Epithelial cell of proximal tubule (primary cell): ENCODE results near the gene NTN1. TPM values are rescaled to one million over a fixed set of nuclear protein-coding genes. Genes with fewer than 3 reads are reported as not detected.

ENCODE experiments used
- DNase-seq: peaks from one replicate; pipeline ENCODE4 v3.0.0-alpha.2; 2011; ENCODE audit warnings: low read depth
- H3K4me3 ChIP-seq: 2 replicates; pipeline ENCODE4 v1.5.1; 2011; ENCODE audit warnings: low read depth, mild to moderate bottlenecking, low read length
- CTCF ChIP-seq: conservative IDR thresholded peaks from 2 replicates; pipeline ENCODE4 v1.5.1; 2012; ENCODE audit warnings: low read depth, mild to moderate bottlenecking, low read length
- total RNA-seq: library from RNA; depleted of rRNA; stranded (reverse); fragments of >200 nt; gene quantifications from 2 replicates; pipeline ENCODE4 v1.2.3, GENCODE V29; 2015

The NTN1 gene
- total RNA-seq, 1 donor from 2014 or later: 1.3 TPM

DNA sequence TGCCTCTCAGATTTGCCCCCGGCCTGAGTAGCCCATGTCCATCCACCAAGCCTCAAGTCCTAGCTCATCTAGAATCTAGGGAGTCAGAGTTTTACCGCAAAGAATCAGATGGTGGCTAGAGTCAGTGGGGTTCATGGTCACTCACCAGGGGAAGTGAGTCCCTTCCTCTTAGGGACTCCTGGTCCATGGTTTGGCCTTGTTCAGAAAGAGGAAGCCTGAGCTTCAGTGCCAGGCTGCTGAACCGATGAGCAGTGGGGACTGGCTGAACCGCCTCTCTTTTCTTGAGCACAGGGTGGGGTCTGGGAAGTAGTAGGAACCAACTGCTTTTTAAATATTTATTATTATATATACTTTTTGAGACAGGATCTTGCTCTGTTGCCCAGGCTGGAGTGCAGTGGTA is 160.3 kb downstream of the NTN1 start:
- DNase-seq: no peak
- no peak for TF ChIP-seq CTCF
- no peak overlapping the region for H3K4me3 ChIP-seq

DNA sequence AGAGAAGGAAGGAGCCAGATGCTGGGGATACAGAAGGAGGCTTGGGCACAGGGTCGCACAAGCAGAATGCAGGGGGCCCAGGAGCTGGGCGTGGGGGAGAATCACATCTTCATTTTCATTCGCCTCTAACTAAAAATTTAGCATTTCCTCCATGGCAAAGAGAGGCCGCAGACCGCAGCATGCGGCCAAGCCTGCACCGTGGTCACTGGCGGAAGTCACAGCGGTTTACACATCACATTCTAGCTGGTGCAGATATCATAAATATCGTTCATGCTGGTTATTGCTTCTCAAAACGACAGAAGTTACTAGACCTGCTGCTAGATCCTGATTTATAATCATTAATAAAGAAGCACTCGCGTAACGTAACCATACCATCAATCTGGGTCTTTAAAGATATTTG is 162.0 kb downstream of the NTN1 start:
- no peak for DNase-seq
- H3K4me3 ChIP-seq: no peak overlapping the region
- TF ChIP-seq CTCF: no peak

DNA sequence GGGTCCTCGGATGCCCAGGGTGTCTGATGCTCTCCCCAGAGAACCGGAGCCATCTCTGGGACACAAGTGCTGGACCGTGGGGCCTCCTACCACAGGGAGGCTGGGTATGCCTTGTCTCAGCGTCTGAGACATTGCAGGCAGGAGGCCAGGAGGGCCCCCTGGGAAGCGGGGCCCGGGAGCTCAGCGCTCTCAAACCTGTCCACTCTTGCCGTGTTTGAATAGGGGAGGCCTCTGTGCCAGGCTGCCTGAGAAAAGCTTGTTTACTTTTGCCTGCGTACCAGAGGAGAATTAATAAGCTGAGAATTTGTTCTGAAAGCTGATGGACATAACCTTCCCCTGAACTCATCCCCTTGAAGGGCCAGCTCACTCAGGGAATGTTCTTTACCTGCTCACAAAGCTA is 163.8 kb downstream of the NTN1 start:
- no peak overlapping the region for H3K4me3 ChIP-seq
- TF ChIP-seq CTCF: no peak
- DNase-seq: no peak

- DNase-seq: no peak
- no peak overlapping the region for H3K4me3 ChIP-seq
- TF ChIP-seq CTCF: no peak
Observed at GRCh38 chr17:9185688-9186284, 164.5 kb downstream of the NTN1 start.

DNA sequence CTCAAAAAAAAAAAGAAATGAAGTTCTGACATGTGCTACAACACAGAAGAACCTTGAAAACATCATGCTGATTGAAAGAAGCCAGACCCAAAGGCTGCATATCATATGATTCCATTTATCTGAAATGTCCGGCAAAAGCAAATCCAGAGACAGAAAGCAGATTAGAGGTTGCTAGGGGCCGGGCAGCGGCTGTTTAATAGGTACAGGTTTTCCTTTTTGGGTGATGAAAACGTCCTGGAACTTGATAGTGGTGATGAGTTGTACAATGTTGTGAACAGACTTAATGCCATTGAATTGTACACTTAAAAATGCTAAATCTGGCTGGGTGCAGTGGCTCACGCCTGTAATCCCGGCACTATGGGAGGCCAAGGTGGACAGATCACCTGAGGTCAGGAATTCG is 166.5 kb downstream of the NTN1 start:
- no peak for TF ChIP-seq CTCF
- no peak overlapping the region for H3K4me3 ChIP-seq
- DNase-seq: no peak

DNA sequence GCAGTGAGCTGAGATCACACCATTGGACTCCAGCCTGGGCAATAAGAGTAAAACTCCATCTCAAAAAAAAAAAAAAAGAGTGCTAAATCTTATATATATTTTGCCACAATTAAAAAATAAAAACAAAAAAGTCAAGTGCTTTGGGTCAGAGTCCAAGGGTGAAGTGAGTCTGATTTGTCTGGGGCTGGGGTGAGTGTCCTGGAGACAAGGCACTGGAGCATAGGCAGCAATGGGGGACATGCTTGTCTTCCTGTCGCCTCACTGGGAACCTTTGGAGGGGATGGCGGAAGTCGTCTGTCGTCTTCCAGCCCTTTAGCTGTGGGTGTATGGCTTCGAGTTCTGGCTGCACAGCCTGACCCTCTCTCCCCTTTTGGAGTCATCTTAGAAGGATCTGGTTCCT is 167.1 kb downstream of the NTN1 start:
- H3K4me3 ChIP-seq: no peak overlapping the region
- DNase-seq: no peak
- no peak for TF ChIP-seq CTCF

DNA sequence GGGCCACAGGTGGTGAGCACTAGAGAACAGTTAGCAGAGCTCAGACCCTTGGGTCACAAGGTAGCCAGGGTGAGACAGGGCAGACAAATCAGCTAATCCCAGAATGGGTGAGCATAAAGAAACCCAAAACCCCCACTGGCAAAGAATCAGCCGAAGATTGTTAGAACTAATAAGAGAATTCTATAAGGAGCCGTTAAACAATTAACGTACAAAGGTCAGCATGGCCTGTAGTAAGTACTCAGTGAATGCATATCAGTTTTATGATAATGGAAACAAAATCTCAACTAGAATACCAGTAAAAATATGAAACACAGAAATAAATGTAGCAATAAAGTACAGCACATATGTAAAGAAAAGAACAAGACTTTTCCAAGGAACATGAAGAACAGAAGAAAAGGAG is 168.6 kb downstream of the NTN1 start:
- no peak overlapping the region for H3K4me3 ChIP-seq
- no peak for DNase-seq
- TF ChIP-seq CTCF: no peak
